GM08714 (cell line): Measurements from ENCODE around the gene LRRC46.

Experiments used
- H3K4me3 ChIP-seq: fragments of 200-500 bp; sonication (Bioruptor generic); 2 replicates; pipeline ENCODE4 v1.5.1; 2014; ENCODE audit warnings: mild to moderate bottlenecking, low read length, inconsistent platforms
- ZNF274 ChIP-seq: IDR thresholded peaks from 2 replicates; pipeline ENCODE4 v1.6.1; 2012; ENCODE audit warnings: mild to moderate bottlenecking, low read depth, low read length

Gene LRRC46

DNA sequence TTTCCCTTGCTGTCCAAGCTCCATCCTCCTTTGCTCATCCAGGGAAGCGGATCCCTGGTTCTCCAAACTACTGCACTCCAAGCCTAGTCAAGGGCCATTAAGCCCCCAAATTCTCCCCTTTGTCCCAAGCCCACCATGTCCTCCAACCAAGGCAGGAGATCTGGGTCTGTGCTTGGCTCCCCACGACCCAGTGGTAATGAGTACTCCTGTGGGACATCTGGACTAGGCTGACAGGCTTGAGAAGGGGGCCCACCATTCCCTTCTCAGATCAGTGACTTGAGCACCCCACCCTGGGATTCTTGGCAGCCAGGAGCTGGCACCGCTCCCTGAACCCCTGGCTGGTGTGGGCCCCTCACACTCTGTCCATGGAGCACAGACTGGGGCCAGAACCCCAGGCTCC lies 27.0 kb upstream of the LRRC46 start:
- no peak overlapping the region for H3K4me3 ChIP-seq
- no peak for TF ChIP-seq ZNF274

DNA sequence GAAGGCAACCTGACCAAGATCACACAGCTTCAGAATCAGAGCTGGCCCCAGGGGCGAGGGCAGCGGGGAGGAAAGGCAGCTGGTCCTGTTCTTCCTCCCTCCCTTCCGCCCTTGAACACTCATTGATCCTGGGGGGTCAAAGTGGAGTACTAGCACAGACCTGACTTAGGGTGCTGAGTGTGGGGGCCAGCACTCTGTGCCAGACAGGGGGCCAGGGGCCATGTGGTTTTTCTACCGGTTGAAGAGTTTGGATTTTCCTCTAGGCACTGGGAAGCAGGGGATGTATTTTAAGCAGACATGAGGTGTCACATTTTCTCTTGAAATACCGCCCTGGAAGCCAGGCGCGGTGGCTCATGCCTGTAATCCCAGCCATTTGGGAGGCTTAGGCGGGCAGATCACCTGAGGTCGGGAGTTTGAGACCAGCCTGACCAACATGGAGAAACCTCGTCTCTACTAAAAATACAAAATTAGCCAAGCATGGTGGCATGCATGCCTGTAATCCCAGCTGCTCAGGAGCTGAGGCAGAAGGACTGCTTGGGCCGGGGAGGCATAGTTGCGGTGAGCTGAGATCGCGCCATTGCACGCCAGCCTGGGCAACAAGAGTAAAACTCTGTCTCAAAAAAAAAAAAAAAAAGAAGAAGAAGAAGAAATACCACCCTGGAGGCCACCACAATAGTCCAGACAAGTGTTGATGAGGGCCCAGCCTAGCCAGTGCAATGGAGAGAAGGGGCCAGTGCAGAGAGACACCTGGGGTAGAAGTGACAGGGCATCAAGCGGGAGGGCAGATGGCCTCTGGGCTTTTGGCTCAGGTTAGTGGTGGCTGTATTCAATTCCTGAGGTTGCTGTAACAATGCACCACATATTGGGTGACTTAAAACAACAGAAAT lies 25.2 kb upstream of the LRRC46 start:
- TF ChIP-seq ZNF274 = no peak

DNA sequence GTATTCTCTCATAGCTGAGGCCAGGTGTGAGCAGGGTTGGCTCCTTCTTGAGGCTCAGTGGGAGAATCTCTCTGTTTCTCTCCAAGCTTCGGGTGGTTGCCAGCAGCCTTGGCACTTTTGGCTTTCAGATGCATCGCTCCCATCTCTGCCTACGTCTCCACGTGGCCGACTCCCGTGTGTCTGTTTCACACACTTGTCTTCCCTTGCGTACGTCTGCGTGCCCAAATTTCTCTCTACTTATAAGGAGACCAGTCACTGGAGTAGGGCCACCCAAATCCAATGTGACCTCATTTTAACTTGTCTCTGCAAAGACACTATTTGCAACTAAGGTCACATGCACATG lies 24.6 kb upstream of the LRRC46 start:
- no peak for TF ChIP-seq ZNF274
- H3K4me3 ChIP-seq = no peak overlapping the region

More for the DNA sequence above, 25.2 kb upstream of the LRRC46 start:
- no peak overlapping the region for H3K4me3 ChIP-seq

- TF ChIP-seq ZNF274 = no peak
- no peak overlapping the region for H3K4me3 ChIP-seq
These were observed 24.0 kb upstream of the LRRC46 start for GRCh38 chr17:47807421-47807820.

DNA sequence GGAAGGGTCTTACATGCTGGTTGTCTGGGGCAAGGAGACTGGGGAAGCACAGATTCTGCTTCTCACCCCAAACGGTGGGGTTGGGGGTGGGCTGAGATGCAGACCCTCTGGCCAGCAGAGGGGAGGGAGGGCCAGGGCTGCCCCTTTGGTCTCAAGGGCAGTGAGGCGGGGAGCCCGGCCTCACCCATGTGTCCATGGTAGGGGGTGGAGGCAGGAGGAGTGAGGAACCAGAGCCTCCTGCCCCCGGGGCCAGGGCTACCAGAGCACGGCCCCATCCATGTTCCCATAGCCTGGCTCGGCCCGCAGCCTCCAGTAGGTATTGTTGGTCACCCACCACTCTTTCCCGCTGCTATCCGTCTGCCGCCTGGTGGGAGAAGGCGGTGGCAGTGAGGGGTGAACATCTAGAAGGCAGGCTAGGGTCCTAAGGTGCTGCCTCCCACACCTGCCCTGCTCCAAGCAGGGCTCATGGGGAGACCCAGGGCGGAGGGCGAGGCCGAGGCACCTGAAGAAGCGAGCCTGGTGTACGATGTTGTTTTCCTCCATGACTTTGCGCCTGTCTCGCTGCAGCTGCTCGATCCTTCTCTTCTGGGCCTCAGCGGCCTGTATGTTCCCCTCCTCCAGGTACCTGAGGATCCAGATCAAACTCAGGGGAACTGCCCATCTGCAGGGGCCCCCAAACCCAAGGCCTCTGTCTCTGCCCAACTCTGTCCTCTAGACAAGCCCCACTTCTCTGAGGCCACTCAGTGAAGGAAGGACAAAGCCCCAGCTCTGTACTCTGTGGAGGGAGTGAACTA lies 23.2 kb upstream of the LRRC46 start:
- H3K4me3 ChIP-seq = no peak overlapping the region
- TF ChIP-seq ZNF274 = no peak

DNA sequence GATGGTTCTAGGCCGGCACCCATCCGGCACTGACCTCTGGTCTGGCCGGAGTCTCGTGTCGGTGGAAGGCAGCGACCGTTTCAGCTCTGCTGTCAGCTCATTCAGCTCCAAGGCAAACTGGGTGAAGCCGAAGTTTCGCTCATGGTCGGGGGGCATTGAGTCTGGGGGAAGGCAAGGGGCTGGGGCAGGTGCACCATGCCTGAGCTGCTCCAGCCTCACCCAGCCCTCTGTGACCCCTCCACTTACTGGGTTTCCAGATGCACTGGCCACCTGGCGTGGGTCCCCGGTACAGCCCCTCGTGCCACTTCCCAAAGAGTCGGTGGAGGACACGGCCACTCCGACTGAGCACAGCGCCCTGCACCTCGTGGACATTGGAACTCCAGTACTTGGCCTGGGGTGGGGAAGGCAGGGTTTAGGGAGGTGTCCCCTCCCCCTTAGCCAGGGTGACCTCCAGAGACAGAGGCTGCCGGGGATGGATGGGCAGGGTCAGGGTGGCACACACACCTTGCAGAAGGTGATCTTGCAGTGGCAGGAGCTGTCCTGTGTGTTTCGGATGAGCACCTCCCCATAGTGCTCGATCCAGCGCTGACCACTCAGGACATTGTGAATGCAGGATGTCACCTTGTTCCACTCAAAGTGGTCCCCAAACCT lies 22.5 kb upstream of the LRRC46 start:
- TF ChIP-seq ZNF274 = no peak
- no peak overlapping the region for H3K4me3 ChIP-seq

DNA sequence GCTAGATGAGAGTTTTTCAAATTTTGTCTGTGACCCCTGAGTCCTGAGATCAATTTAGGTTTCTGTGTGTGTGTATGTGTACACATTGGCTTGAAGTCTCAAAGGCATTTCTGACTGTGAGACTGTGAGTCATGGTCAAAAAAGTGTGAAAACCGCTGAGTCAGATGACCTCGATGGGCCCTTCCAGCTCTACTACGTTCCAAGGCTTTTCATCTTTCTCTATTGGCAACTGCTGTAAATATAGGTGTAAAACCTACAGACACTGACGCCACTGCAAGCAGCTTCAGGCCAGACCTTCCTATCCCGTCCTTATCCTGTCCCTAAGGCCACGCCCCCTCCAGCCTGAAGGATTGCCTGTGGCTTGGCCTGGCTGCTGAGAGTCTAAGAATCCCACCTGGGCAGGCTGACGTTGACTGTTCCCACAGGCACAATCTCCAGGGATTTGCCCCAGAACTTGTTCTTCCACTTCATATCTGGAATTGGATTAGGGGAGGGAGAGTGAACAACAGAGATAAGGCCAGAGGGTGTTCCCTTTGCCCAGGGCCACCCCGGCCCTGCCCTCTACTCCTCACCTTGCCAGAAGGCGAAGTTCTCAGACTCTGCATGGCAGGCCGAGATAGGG lies 21.2 kb upstream of the LRRC46 start:
- no peak for TF ChIP-seq ZNF274
- no peak overlapping the region for H3K4me3 ChIP-seq

DNA sequence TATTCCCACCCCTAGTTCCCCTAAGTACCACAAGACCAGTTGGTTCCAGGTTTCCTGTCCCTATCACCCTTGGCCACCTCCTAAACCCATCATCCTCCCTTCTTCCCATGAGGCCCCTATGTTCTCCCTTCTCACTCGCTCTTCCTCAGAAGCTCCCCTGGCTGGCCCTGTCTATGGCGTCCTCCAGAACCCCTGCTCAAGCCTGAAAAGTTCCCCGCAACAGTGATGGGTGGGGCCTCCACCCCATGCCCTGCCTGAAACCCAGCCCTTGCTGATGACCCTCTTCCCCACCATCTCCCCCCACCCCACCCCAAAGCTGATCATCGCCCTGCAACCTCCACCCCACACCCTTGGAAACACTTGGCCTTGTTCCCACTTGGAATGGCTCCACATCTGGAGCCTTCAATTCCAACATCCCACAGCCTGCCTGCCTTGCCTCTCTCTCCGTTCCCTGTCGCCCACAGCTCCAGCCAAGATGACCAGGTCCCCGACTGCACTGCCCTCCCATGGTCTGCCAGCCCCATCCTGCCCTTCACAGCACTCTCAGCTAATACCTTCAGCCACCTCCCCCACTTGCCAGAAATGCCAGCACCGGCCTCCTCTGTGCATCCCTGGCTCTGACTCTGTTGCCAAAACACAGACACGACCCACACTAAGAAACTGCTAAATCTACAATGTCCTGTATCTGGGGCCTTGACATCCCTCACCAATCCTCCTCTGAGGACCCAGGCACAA lies 20.4 kb upstream of the LRRC46 start:
- H3K4me3 ChIP-seq = no peak overlapping the region

GRCh38 chr17:47811709-47812108 lies 19.8 kb upstream of the LRRC46 start:
- H3K4me3 ChIP-seq = no peak overlapping the region
- no peak for TF ChIP-seq ZNF274

More for the DNA sequence above, 20.4 kb upstream of the LRRC46 start:
- no peak for TF ChIP-seq ZNF274

DNA sequence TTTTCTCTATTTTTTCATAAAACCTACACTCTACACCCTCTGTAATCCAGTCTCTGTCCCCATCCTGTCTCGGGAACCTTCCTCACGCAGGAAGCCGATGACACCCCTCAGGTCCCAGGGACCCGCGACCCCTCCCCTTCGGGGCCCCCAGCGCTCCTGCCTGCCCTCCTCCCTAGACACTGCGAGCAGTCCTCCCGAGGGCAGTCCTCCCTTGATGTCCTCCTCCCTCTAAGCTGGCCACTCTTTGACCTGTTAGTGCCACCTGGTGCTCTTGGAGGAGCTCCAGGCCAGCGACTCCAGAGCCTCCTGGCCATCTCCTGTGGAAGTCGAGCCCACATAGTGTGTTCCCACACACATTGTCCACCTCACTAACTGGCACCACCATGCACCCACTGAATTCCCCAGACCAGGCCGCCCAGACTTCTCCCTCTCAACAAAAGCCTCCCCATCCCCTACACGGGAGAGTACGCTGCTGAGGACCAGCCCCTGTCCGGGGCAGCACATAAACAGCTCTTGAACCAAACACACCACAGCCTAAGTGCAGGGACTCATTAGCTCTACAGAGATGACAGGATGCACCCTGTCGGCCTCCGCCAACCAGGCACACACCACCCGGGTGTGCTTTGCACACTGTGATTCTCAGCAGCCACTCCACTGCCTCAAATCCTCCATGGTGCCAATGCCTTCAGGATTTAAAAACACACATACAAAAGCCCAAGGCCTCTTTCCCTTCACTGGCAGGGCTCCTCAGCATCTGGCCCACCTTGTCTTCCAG lies 19.1 kb upstream of the LRRC46 start:
- H3K4me3 ChIP-seq = no peak overlapping the region
- TF ChIP-seq ZNF274 = no peak

DNA sequence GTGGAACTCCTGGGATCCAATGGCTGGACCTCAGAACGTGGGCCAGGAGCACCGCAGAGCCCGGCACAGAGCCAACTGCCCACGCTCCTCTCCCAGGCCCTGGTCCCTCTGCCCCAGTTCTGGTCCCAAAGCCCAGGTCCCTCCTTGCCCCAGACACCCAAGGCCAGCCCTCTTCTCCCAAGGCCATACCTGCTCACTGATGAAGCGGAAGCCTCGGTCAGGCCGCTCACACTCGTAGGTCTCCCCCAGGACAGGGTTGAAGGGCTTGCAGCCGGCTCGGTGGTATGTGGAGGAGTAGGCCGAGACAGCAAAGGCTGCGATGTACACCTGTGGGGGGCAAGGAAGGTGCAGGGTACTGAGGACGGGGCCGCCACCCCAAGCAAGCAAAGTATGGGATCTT lies 18.4 kb upstream of the LRRC46 start:
- no peak overlapping the region for H3K4me3 ChIP-seq
- TF ChIP-seq ZNF274 = no peak

- H3K4me3 ChIP-seq = no peak overlapping the region
- TF ChIP-seq ZNF274 = no peak
These were observed 17.9 kb upstream of the LRRC46 start for GRCh38 chr17:47813512-47814031.

DNA sequence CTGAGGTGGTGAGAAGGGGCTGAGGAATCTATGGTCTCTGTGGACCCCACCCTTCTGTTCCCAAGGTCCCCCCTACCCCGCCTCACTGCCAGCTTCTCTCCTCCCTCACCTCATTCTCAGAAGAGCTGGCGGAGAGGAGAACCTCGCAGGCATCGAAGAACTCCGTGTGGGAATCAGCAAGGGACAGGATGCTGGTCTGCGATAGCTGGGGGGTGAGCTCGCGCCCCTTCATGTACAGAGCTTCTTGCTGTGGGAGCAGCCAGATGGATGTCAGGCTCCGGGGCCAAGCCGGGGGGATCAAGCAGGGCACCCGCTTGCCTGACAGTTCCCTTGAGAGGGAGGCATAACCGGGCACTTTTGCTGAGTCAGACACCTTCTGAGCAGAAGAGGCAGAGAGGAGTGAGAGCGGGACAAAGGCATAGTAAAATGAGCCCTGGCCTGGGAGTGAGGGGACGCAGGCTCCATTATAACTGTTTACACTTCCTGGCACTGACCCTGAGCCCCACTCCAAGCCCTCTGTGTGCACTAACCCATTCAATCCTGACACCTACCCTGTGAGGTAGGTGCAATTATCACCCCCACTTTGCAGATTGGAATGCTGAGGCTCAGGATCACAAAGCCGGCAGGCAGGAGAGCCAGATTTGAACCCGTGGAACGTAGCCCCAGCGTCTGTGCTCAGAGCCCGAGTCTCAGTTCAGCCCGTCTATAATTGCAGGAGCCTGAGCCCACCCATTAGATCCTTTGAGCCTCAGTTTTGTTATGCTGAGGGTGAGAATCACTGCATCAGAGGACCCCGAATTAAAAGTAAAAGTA lies 16.2 kb upstream of the LRRC46 start:
- TF ChIP-seq ZNF274 = no peak
- H3K4me3 ChIP-seq = no peak overlapping the region
